PFSK-1 (cell line): ENCODE results near the gene SUOX.

Source experiments
- POLR2AphosphoS5 ChIP-seq: IDR thresholded peaks from 2 replicates; pipeline ENCODE4 v1.6.1; 2012; ENCODE audit warnings: low read depth, mild to moderate bottlenecking, control low read depth, low read length, moderate library complexity
- TF ChIP-seq, protein P1 (sequence below), 2 experiments: IDR thresholded peaks; 2 replicates each; pipeline versions ENCODE4 v1.6.1 to v1.8.0; 2011 to 2012; ENCODE audit warnings: low read depth in 2 of 2, low read length in 2 of 2, control low read depth in 1 of 2, inconsistent platforms in 1 of 2, mild to moderate bottlenecking in 1 of 2, moderate library complexity in 1 of 2; ENCODE audit not compliant: insufficient read depth in 1 of 2

- TF ChIP-seq, protein P1, sequence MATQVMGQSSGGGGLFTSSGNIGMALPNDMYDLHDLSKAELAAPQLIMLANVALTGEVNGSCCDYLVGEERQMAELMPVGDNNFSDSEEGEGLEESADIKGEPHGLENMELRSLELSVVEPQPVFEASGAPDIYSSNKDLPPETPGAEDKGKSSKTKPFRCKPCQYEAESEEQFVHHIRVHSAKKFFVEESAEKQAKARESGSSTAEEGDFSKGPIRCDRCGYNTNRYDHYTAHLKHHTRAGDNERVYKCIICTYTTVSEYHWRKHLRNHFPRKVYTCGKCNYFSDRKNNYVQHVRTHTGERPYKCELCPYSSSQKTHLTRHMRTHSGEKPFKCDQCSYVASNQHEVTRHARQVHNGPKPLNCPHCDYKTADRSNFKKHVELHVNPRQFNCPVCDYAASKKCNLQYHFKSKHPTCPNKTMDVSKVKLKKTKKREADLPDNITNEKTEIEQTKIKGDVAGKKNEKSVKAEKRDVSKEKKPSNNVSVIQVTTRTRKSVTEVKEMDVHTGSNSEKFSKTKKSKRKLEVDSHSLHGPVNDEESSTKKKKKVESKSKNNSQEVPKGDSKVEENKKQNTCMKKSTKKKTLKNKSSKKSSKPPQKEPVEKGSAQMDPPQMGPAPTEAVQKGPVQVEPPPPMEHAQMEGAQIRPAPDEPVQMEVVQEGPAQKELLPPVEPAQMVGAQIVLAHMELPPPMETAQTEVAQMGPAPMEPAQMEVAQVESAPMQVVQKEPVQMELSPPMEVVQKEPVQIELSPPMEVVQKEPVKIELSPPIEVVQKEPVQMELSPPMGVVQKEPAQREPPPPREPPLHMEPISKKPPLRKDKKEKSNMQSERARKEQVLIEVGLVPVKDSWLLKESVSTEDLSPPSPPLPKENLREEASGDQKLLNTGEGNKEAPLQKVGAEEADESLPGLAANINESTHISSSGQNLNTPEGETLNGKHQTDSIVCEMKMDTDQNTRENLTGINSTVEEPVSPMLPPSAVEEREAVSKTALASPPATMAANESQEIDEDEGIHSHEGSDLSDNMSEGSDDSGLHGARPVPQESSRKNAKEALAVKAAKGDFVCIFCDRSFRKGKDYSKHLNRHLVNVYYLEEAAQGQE (IDR thresholded peaks at IDR 0.05; ENCODE audit: insufficient read depth in 1 of 2, low read depth in 2 of 2, low read length in 2 of 2): no peak
- TF ChIP-seq POLR2AphosphoS5: no peak
Measured at GRCh38 chr12:56040151-56040550, 43.1 kb downstream of the SUOX start.
